GM23338 (cell line): Measurements from ENCODE around the gene MAFB. TPM values are rescaled to one million over a fixed set of nuclear protein-coding genes. Genes with fewer than 3 reads are reported as not detected.
A peak's percentile ranks its signal among the peaks of the same experiment; 100 is the strongest.

Experiments used
- ATAC-seq: fragments of 200-7000 bp; cut with Tn5 transposase; 3 replicates; pipeline ENCODE4 v1.9.1; 2020
- DNase-seq: peaks from one replicate; pipeline ENCODE4 v3.0.0-alpha.2; 2015; ENCODE audit warnings: low spot score
- H2AFZ ChIP-seq: fragments of 200-600 bp; sonication (generic); 2 replicates; pipeline ENCODE4 v1.8.0; 2016; ENCODE audit warnings: antibody characterized with exemption, mild to moderate bottlenecking, moderate library complexity
- H3F3A ChIP-seq: fragments of 200-600 bp; sonication (generic); replicated peaks from 2 replicates; pipeline ENCODE4 v1.8.0; 2017; ENCODE audit warnings: antibody characterized with exemption, mixed run types, low read depth
- H3K27ac ChIP-seq: fragments of 200-600 bp; sonication (generic); 2 replicates; pipeline ENCODE4 v1.6.1; 2016; ENCODE audit warnings: low read depth
- H3K27me3 ChIP-seq: fragments of 200-600 bp; sonication (generic); 2 replicates; pipeline ENCODE4 v1.8.0; 2016; ENCODE audit warnings: mild to moderate bottlenecking, mixed run types, moderate library complexity; ENCODE audit not compliant: insufficient read depth
- H3K36me3 ChIP-seq: fragments of 200-600 bp; sonication (generic); 2 replicates; pipeline ENCODE4 v1.8.0; 2016; ENCODE audit warnings: mild to moderate bottlenecking; ENCODE audit not compliant: insufficient read depth
- H3K4me1 ChIP-seq: fragments of 200-600 bp; sonication (generic); 2 replicates; pipeline ENCODE4 v1.8.0; 2016; ENCODE audit warnings: mild to moderate bottlenecking, moderate library complexity; ENCODE audit not compliant: insufficient read depth
- H3K4me2 ChIP-seq: fragments of 200-600 bp; sonication (generic); 2 replicates; pipeline ENCODE4 v1.7.1; 2017; ENCODE audit warnings: mixed run types
- H3K4me3 ChIP-seq: fragments of 200-600 bp; sonication (generic); 2 replicates; pipeline ENCODE4 v1.6.1; 2016; ENCODE audit warnings: mixed run types
- H3K79me2 ChIP-seq: fragments of 200-600 bp; sonication (generic); replicated peaks from 2 replicates; pipeline ENCODE4 v1.8.0; 2017; ENCODE audit warnings: mild to moderate bottlenecking; ENCODE audit not compliant: insufficient read depth
- H3K9me2 ChIP-seq: fragments of 200-600 bp; sonication (generic); 2 replicates; pipeline ENCODE4 v1.8.0; 2017; ENCODE audit not compliant: insufficient read depth
- H4K20me1 ChIP-seq: fragments of 200-600 bp; sonication (generic); replicated peaks from 2 replicates; pipeline ENCODE4 v1.8.0; 2017; ENCODE audit warnings: mild to moderate bottlenecking; ENCODE audit not compliant: insufficient read depth
- H3K27ac Mint-ChIP-seq: 2 replicates; pipeline ENCODE4 v1.8.0; 2020; ENCODE audit warnings: inconsistent platforms, mild to moderate bottlenecking, moderate library complexity, mixed read lengths
- H3K27me3 Mint-ChIP-seq: 3 replicates; pipeline ENCODE4 v1.8.0; 2022; ENCODE audit warnings: low read depth, mild to moderate bottlenecking, moderate library complexity, mixed read lengths, inconsistent platforms; ENCODE audit not compliant: insufficient read depth, poor library complexity
- H3K36me3 Mint-ChIP-seq: 3 replicates; pipeline ENCODE4 v1.8.0; 2021; ENCODE audit warnings: low read depth, mild to moderate bottlenecking, inconsistent platforms, moderate library complexity, mixed read lengths
- H3K4me1 Mint-ChIP-seq: 3 replicates; pipeline ENCODE4 v1.8.0; 2020; ENCODE audit warnings: mild to moderate bottlenecking, inconsistent platforms, mixed read lengths
- H3K4me3 Mint-ChIP-seq: 3 replicates; pipeline ENCODE4 v1.8.0; 2021; ENCODE audit warnings: moderate library complexity, mild to moderate bottlenecking, inconsistent platforms, mixed read lengths
- H3K9me3 Mint-ChIP-seq: 3 replicates; pipeline ENCODE4 v1.8.0; 2020; ENCODE audit warnings: moderate library complexity, mild to moderate bottlenecking, inconsistent platforms, mixed read lengths
- EZH2 ChIP-seq: fragments of 200-600 bp; sonication (generic); IDR thresholded peaks from one replicate; pipeline ENCODE4 v1.8.0; 2017; ENCODE audit warnings: antibody characterized with exemption, mild to moderate bottlenecking, low read depth; ENCODE audit not compliant: unreplicated experiment
- EZH2phosphoT487 ChIP-seq: fragments of 200-600 bp; sonication (generic); IDR thresholded peaks from one replicate; pipeline ENCODE4 v1.8.1; 2018; ENCODE audit warnings: antibody characterized with exemption; ENCODE audit not compliant: unreplicated experiment
- JUNB ChIP-seq: IDR thresholded peaks from one replicate; pipeline ENCODE4 v1.6.1; 2016; ENCODE audit warnings: antibody characterized with exemption; ENCODE audit not compliant: unreplicated experiment
- NANOG ChIP-seq: IDR thresholded peaks from 2 replicates; pipeline ENCODE4 v1.6.1; 2016; ENCODE audit warnings: antibody characterized with exemption, borderline replicate concordance
- POLR2AphosphoS5 ChIP-seq: IDR thresholded peaks from 2 replicates; pipeline ENCODE4 v1.6.1; 2016; ENCODE audit warnings: antibody characterized with exemption, low read depth
- STAT1 ChIP-seq: IDR thresholded peaks from one replicate; pipeline ENCODE4 v1.6.1; 2016; ENCODE audit warnings: antibody characterized with exemption; ENCODE audit not compliant: unreplicated experiment
- ZNF114 ChIP-seq: fragments of 250-450 bp; sonication (Bioruptor Pico); IDR thresholded peaks from 2 replicates; pipeline ENCODE4 v1.5.0; 2020; ENCODE audit warnings: mild to moderate bottlenecking, moderate library complexity
- polyA plus RNA-seq: library from polyadenylated mRNA; unstranded; fragments of >200 nt; fragmentation: Nextera tagmentation; extraction: Ambion mirVana; gene quantifications from 2 replicates; pipeline ENCODE4 v1.2.1, GENCODE V29; 2016
- total RNA-seq: library from RNA; depleted of rRNA; stranded (reverse); fragments of >200 nt; shearing (Covaris generic); gene quantifications from 2 replicates; pipeline ENCODE4 v1.2.3, GENCODE V29; 2014
- TF ChIP-seq, protein P1 (sequence below): fragments of 250-450 bp; sonication (Bioruptor Pico); IDR thresholded peaks from 2 replicates; pipeline ENCODE4 v1.5.0; 2020; ENCODE audit warnings: mild to moderate bottlenecking, moderate library complexity

Gene MAFB
- total and polyA plus RNA-seq, 2 experiments from 2014 or later, result 1.6 to 2.3 TPM

DNA sequence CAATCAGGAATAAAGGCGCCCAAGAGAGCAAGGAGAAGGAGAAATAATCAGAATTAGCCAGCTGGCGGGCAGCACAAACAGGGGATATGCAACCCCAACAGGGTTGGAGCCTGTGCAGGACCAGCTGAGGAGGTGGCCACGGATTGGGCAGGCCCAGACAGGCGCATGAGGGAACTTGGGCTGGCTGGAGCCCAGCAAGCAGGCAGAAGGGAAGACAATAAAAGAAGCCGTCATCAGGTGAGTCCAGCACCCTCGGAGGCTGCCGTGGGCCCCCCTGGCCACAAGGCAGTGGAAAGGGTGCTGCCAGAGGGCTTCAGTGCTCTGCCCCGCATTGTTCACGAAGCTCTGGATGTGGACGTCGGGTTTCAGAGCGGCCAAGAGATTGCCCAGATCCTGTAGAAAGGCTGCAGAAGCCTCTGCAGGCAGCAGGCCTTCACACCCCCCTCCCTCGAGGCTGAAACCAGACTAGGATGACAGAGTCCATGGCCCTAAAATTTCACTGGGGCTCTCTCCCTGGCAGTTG is 28.4 kb upstream of the MAFB start:
- Mint-ChIP-seq H3K4me3 (no peak overlapping the region), H3K27ac (no peak overlapping the region)
- peak overlapping the region; percentile 76 for H2AFZ ChIP-seq

DNA sequence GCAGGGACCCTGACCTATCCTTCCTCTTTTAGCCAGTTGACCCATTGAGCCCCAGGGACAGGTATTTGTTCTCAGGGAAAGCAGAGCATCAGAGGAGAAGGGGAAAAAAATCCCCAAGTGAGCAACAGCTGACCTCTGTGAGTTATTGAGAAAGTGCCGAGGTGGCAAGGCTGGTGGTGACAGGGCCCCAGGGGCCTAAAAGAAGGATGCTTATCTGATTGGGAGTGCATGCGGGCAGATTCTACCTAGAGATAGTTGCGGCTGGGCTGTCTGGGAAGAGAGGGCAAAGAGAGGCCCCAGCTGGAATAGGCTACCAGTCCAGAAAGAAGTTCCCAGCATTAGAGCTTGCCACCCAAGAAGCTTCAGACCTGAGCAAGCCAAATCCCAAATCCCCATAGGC is 26.5 kb upstream of the MAFB start:
- DNase-seq, result no peak
- no peaks in the 10 kb centered on the region for H3F3A ChIP-seq
- H3K79me2 ChIP-seq, result no peaks in the 10 kb centered on the region
- no peaks in the 10 kb centered on the region for H3K9me2 ChIP-seq
- H3K36me3 ChIP-seq, result no peaks in the 10 kb centered on the region
- no peak overlapping the region for H3K27ac ChIP-seq
- H3K4me3 ChIP-seq, result no peak overlapping the region
- H2AFZ ChIP-seq, result no peak overlapping the region
- H3K4me2 ChIP-seq, result no peak overlapping the region
- no peak overlapping the region for H3K4me3 Mint-ChIP-seq
- H3K36me3 Mint-ChIP-seq, result no peaks in the 10 kb centered on the region
- ATAC-seq, result no peak
- H4K20me1 ChIP-seq, result no peaks in the 10 kb centered on the region
- TF ChIP-seq NANOG, result no peak
- TF ChIP-seq ZNF114, result no peak
- TF ChIP-seq POLR2AphosphoS5, result no peak
- no peak for TF ChIP-seq STAT1
- no peaks in the 10 kb centered on the region for H3K4me1 ChIP-seq
- no peak overlapping the region for H3K27ac Mint-ChIP-seq
- no peaks in the 10 kb centered on the region for H3K9me3 Mint-ChIP-seq
- peaks cover 5% of the 10 kb centered on the region for H3K27me3 Mint-ChIP-seq
- H3K4me1 Mint-ChIP-seq, result no peaks in the 10 kb centered on the region; the same call in 2 of the 3 replicates
- no peaks in the 10 kb centered on the region for H3K27me3 ChIP-seq

More for the DNA sequence above, 28.4 kb upstream of the MAFB start:
- no peak overlapping the region for H3K4me3 ChIP-seq
- no peaks in the 10 kb centered on the region for H4K20me1 ChIP-seq
- Mint-ChIP-seq H3K9me3 (no peaks in the 10 kb centered on the region), H3K36me3 (no peaks in the 10 kb centered on the region), H3K4me1 (no peaks in the 10 kb centered on the region; the same call in 2 of the 3 replicates), H3K27me3 (peaks cover 5% of the 10 kb centered on the region)
- TF ChIP-seq EZH2phosphoT487, result no peak
- no peak for TF ChIP-seq ZNF114
- no peak for TF ChIP-seq STAT1
- no peak for TF ChIP-seq POLR2AphosphoS5
- TF ChIP-seq NANOG, result no peak
- no peak for TF ChIP-seq JUNB
- ATAC-seq, result peak; percentile 39; the same call in 2 of the 3 replicates
- no peak for DNase-seq
- no peak overlapping the region for H3K27ac ChIP-seq
- H3K9me2 ChIP-seq, result no peaks in the 10 kb centered on the region
- H3F3A ChIP-seq, result no peaks in the 10 kb centered on the region
- no peaks in the 10 kb centered on the region for H3K36me3 ChIP-seq
- no peak overlapping the region for H3K4me2 ChIP-seq
- no peaks in the 10 kb centered on the region for H3K4me1 ChIP-seq
- H3K27me3 ChIP-seq, result no peaks in the 10 kb centered on the region
- no peaks in the 10 kb centered on the region for H3K79me2 ChIP-seq

DNA sequence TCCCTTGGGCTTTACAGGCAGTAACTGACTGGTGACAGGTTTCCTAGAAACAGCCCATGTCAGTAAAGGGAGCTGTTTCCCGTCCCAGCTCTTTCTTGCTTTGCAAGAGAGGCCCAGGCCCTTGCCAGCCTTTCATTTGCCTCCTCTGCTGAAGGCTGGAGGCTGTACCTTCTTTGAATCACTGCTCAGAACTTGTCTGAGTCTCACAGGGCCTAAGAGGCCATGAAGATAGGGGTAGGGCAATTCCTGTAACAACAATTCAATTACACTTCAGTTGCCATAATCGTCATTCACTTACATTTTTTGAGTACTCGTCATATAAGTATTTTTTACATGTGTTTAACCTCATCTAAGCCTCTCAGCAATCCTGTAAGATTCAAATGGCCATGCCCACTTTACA is 25.9 kb upstream of the MAFB start:
- Mint-ChIP-seq H3K36me3 (no peaks in the 10 kb centered on the region), H3K4me3 (no peak overlapping the region), H3K9me3 (no peaks in the 10 kb centered on the region), H3K4me1 (no peaks in the 10 kb centered on the region; the same call in 2 of the 3 replicates), H3K27me3 (peaks cover 5% of the 10 kb centered on the region), H3K27ac (no peak overlapping the region)
- no peak overlapping the region for H2AFZ ChIP-seq
- no peak for DNase-seq
- H3K9me2 ChIP-seq, result no peaks in the 10 kb centered on the region
- H3K4me3 ChIP-seq, result no peak overlapping the region
- H3K36me3 ChIP-seq, result no peaks in the 10 kb centered on the region
- H3K27me3 ChIP-seq, result no peaks in the 10 kb centered on the region
- H4K20me1 ChIP-seq, result no peaks in the 10 kb centered on the region
- no peaks in the 10 kb centered on the region for H3K79me2 ChIP-seq
- H3K4me2 ChIP-seq, result no peak overlapping the region
- H3K27ac ChIP-seq, result no peak overlapping the region
- H3K4me1 ChIP-seq, result no peaks in the 10 kb centered on the region
- no peaks in the 10 kb centered on the region for H3F3A ChIP-seq
- no peak for ATAC-seq
- no peak for TF ChIP-seq EZH2
- TF ChIP-seq, protein P1, sequence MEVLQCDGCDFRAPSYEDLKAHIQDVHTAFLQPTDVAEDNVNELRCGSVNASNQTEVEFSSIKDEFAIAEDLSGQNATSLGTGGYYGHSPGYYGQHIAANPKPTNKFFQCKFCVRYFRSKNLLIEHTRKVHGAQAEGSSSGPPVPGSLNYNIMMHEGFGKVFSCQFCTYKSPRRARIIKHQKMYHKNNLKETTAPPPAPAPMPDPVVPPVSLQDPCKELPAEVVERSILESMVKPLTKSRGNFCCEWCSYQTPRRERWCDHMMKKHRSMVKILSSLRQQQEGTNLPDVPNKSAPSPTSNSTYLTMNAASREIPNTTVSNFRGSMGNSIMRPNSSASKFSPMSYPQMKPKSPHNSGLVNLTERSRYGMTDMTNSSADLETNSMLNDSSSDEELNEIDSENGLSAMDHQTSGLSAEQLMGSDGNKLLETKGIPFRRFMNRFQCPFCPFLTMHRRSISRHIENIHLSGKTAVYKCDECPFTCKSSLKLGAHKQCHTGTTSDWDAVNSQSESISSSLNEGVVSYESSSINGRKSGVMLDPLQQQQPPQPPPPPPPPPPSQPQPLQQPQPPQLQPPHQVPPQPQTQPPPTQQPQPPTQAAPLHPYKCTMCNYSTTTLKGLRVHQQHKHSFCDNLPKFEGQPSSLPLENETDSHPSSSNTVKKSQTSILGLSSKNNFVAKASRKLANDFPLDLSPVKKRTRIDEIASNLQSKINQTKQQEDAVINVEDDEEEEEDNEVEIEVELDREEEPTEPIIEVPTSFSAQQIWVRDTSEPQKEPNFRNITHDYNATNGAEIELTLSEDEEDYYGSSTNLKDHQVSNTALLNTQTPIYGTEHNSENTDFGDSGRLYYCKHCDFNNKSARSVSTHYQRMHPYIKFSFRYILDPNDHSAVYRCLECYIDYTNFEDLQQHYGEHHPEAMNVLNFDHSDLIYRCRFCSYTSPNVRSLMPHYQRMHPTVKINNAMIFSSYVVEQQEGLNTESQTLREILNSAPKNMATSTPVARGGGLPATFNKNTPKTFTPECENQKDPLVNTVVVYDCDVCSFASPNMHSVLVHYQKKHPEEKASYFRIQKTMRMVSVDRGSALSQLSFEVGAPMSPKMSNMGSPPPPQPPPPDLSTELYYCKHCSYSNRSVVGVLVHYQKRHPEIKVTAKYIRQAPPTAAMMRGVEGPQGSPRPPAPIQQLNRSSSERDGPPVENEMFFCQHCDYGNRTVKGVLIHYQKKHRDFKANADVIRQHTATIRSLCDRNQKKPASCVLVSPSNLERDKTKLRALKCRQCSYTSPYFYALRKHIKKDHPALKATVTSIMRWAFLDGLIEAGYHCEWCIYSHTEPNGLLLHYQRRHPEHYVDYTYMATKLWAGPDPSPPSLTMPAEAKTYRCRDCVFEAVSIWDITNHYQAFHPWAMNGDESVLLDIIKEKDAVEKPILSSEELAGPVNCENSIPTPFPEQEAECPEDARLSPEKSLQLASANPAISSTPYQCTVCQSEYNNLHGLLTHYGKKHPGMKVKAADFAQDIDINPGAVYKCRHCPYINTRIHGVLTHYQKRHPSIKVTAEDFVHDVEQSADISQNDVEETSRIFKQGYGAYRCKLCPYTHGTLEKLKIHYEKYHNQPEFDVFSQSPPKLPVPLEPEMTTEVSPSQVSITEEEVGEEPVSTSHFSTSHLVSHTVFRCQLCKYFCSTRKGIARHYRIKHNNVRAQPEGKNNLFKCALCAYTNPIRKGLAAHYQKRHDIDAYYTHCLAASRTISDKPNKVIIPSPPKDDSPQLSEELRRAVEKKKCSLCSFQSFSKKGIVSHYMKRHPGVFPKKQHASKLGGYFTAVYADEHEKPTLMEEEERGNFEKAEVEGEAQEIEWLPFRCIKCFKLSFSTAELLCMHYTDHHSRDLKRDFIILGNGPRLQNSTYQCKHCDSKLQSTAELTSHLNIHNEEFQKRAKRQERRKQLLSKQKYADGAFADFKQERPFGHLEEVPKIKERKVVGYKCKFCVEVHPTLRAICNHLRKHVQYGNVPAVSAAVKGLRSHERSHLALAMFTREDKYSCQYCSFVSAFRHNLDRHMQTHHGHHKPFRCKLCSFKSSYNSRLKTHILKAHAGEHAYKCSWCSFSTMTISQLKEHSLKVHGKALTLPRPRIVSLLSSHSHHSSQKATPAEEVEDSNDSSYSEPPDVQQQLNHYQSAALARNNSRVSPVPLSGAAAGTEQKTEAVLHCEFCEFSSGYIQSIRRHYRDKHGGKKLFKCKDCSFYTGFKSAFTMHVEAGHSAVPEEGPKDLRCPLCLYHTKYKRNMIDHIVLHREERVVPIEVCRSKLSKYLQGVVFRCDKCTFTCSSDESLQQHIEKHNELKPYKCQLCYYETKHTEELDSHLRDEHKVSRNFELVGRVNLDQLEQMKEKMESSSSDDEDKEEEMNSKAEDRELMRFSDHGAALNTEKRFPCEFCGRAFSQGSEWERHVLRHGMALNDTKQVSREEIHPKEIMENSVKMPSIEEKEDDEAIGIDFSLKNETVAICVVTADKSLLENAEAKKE (CRISPR knock-in tag), result no peak
- TF ChIP-seq ZNF114, result no peak
- no peak for TF ChIP-seq POLR2AphosphoS5
- no peak for TF ChIP-seq JUNB
